Hepatocyte (in vitro differentiated cells): ENCODE measurements around the gene ZFP62. TPM values are rescaled to one million over a fixed set of nuclear protein-coding genes. Genes with fewer than 3 reads are reported as not detected.

ENCODE experiments used
- DNase-seq: peaks from one replicate; pipeline ENCODE4 v3.0.0-alpha.2; 2016; ENCODE audit warnings: low spot score
- H2AFZ ChIP-seq: fragments of 200-600 bp; sonication (generic); 2 replicates; pipeline ENCODE4 v1.6.0; 2016; ENCODE audit warnings: antibody characterized with exemption, mild to moderate bottlenecking
- H3K27ac ChIP-seq: fragments of 200-600 bp; sonication (generic); 2 replicates; pipeline ENCODE4 v1.5.1; 2016; ENCODE audit warnings: mild to moderate bottlenecking
- H3K27me3 ChIP-seq: fragments of 200-600 bp; sonication (generic); 2 replicates; pipeline ENCODE4 v1.6.1; 2016
- H3K36me3 ChIP-seq: fragments of 200-600 bp; sonication (generic); replicated peaks from 2 replicates; pipeline ENCODE4 v1.5.1; 2016; ENCODE audit warnings: low read depth; ENCODE audit not compliant: insufficient read depth
- H3K4me1 ChIP-seq: fragments of 200-600 bp; sonication (generic); 2 replicates; pipeline ENCODE4 v1.5.1; 2016; ENCODE audit warnings: mild to moderate bottlenecking, moderate library complexity; ENCODE audit not compliant: insufficient read depth
- H3K4me2 ChIP-seq: fragments of 200-600 bp; sonication (generic); 2 replicates; pipeline ENCODE4 v1.6.0; 2016
- H3K4me3 ChIP-seq: fragments of 200-600 bp; sonication (generic); 2 replicates; pipeline ENCODE4 v1.5.1; 2016; ENCODE audit warnings: mild to moderate bottlenecking
- H3K79me2 ChIP-seq: fragments of 200-600 bp; sonication (generic); 2 replicates; pipeline ENCODE4 v1.6.0; 2017; ENCODE audit warnings: mild to moderate bottlenecking
- H3K9me2 ChIP-seq: fragments of 200-600 bp; sonication (generic); replicated peaks from 2 replicates; pipeline ENCODE4 v1.6.0; 2017; ENCODE audit warnings: mild to moderate bottlenecking; ENCODE audit not compliant: insufficient read depth
- H3K9me3 ChIP-seq: fragments of 200-600 bp; sonication (generic); 2 replicates; pipeline ENCODE4 v1.5.1; 2016; ENCODE audit warnings: low read depth, mild to moderate bottlenecking
- H4K20me1 ChIP-seq: fragments of 200-600 bp; sonication (generic); 2 replicates; pipeline ENCODE4 v1.6.0; 2016; ENCODE audit warnings: mild to moderate bottlenecking; ENCODE audit not compliant: insufficient read depth, poor library complexity, severe bottlenecking
- EZH2 ChIP-seq: fragments of 200-600 bp; sonication (generic); IDR thresholded peaks from 2 replicates; pipeline ENCODE4 v1.6.1; 2016; ENCODE audit warnings: antibody characterized with exemption, mild to moderate bottlenecking, borderline replicate concordance
- EZH2phosphoT487 ChIP-seq: fragments of 200-600 bp; sonication (generic); IDR thresholded peaks from one replicate; pipeline ENCODE4 v1.6.1; 2018; ENCODE audit warnings: antibody characterized with exemption, mild to moderate bottlenecking, low read depth, moderate library complexity; ENCODE audit not compliant: unreplicated experiment, severe bottlenecking
- WGBS: methylation state at CpG from one replicate; pipeline ENCODE4 v1.1.6; 2016; ENCODE audit warnings: low lambda C conversion rate; ENCODE audit errors: missing lambda C conversion rate; 5-methylcytosine and 5-hydroxymethylcytosine counted together
- polyA plus RNA-seq: library from polyadenylated mRNA; unstranded; fragments of >200 nt; fragmentation: Nextera tagmentation; extraction: Ambion mirVana; gene quantifications from 2 replicates; pipeline ENCODE4 v1.2.1, GENCODE V29; 2016
- total RNA-seq: library from RNA; depleted of rRNA; stranded (reverse); fragments of >200 nt; gene quantifications from 2 replicates; pipeline ENCODE4 v1.2.3, GENCODE V29; 2014
- TF ChIP-seq, protein P1 (sequence below): fragments of 200-600 bp; sonication (generic); IDR thresholded peaks from 2 replicates; pipeline ENCODE4 v1.5.1; 2016; ENCODE audit warnings: antibody characterized with exemption, mild to moderate bottlenecking; ENCODE audit not compliant: poor library complexity

The ZFP62 gene
- total RNA-seq (30.0 and 31.7 TPM in 2 replicates), polyA plus RNA-seq (13.5 and 18.0 TPM in 2 replicates)

DNA sequence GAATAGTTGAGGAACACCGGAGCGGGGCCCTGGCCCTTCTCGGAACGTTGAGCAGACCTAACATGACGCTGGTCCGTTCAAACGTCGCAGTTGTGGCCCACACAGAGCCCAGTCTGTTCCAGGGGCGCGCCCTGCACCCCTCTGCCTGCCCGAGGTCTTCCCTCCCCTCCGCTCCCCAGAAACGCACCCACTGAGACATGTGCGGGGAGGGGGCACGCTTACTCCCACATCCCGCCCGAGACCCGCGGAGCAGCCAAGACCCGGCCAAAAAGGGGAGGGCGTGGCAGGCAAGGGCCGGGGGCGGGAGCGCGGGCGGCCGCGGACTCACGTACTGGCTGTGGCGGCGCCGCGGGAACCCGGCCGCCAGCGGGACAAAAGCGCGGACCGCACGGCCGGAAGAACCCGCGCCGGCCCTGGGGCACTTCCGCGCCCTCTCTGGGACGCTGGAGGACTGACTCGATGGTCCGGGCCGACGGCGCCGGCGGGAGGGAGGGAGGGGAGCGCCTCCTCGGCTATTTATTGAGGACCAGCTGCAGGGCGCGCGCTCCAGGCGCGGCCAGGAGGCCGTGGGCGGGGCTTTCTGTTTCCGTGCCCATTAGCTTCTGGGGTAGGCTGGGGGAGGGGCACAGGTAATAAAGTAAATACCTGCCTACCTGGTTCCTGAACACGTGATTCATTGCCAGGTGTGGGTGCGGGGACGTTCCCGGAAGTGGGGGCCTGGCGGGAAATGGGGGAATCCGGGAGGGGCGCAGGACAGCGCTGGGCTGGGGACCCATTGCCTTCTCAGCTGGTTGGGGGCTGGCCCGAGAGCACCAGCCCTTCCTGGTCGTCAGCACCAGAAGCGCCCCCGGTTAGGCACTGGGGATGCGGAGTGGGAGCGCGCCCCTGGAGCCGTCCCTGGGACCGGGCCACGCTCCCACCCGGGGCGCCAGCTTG lies at the start of gene ZFP62:
Gene ZFP62 (minus strand): TSS at position 390 of the 936 bp plus-strand sequence. CDS start 57 bp downstream, at position 333.
- H3K9me3 ChIP-seq, result no peaks in the 10 kb centered on the region
- H3K79me2 ChIP-seq, result peaks cover 36% of the 10 kb centered on the region
- H3K4me1 ChIP-seq, result peaks cover 14% of the 10 kb centered on the region
- H3K4me3 ChIP-seq, result peak within 1 kb of the TSS; percentile 74
- H2AFZ ChIP-seq, result peak within 1 kb of the TSS; percentile 87
- H3K27ac ChIP-seq, result peak within 1 kb of the TSS; percentile 94
- H3K27me3 ChIP-seq, result no peaks in the 10 kb centered on the region
- H3K36me3 ChIP-seq, result no peaks in the 10 kb centered on the region
- peak within 1 kb of the TSS; percentile 86 for H3K4me2 ChIP-seq
- H4K20me1 ChIP-seq, result no peaks in the 10 kb centered on the region
- peak; percentile 96 for DNase-seq
- no peak for TF ChIP-seq EZH2phosphoT487
- TF ChIP-seq, protein P1, sequence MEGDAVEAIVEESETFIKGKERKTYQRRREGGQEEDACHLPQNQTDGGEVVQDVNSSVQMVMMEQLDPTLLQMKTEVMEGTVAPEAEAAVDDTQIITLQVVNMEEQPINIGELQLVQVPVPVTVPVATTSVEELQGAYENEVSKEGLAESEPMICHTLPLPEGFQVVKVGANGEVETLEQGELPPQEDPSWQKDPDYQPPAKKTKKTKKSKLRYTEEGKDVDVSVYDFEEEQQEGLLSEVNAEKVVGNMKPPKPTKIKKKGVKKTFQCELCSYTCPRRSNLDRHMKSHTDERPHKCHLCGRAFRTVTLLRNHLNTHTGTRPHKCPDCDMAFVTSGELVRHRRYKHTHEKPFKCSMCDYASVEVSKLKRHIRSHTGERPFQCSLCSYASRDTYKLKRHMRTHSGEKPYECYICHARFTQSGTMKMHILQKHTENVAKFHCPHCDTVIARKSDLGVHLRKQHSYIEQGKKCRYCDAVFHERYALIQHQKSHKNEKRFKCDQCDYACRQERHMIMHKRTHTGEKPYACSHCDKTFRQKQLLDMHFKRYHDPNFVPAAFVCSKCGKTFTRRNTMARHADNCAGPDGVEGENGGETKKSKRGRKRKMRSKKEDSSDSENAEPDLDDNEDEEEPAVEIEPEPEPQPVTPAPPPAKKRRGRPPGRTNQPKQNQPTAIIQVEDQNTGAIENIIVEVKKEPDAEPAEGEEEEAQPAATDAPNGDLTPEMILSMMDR, result no peak
- WGBS, result 1% methylated on average over 37 of the region's 84 CpGs
- H3K9me2 ChIP-seq, result no peaks in the 10 kb centered on the region

DNA sequence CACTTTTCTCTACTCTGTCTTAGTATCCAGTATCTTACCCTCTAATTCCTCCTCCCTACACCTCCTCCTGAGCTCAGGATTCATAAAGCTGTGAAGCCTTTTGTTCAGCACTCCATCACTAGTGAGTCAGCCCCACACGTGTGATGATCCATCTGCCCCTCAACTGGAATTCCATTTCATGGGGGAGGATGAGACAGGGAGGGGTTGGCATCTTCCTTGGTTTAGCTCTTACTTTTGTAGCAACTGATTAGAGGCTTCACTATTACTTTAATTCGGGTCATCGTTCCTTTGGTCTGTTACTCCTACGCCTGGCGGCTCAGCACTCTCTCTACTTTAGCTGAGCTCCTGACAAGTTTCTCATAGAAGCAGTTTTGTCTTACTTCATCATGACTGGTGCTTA lies 49.7 kb upstream of the ZFP62 start:
- Histone ChIP-seq H3K9me2 (no peaks in the 10 kb centered on the region), H2AFZ (no peak overlapping the region), H3K79me2 (no peaks in the 10 kb centered on the region), H3K27me3 (no peaks in the 10 kb centered on the region), H3K27ac (no peak overlapping the region), H3K36me3 (no peaks in the 10 kb centered on the region), H3K4me1 (no peaks in the 10 kb centered on the region), H3K4me3 (no peak overlapping the region), H3K4me2 (no peak overlapping the region), H4K20me1 (no peaks in the 10 kb centered on the region), H3K9me3 (no peaks in the 10 kb centered on the region)
- 86% methylated on average over 5 of the region's 5 CpGs for WGBS
- TF ChIP-seq, protein P1, result no peak
- no peak for TF ChIP-seq EZH2phosphoT487
- no peak for TF ChIP-seq EZH2
- DNase-seq, result no peak

DNA sequence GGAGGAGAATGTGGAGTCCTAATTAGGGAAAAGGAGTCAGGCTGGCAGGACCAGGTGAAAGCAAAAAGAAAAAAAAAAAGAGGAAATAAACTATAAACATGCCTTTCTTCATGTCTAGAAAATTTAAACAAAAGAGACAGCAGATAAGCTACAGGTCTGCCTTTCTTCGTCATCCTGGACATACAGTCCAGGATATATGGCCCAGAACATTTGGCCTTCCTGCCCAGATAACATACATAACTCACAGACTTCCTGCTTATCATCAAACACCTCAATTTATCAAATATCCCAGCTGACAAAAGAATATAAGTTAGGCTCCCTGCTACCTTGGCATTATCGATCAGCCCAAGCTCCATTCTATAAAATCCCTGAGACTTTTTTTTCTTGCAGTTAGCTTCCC lies 49.1 kb upstream of the ZFP62 start:
- H3K27me3 ChIP-seq, result no peaks in the 10 kb centered on the region
- H3K79me2 ChIP-seq, result no peaks in the 10 kb centered on the region
- H3K4me1 ChIP-seq, result no peaks in the 10 kb centered on the region
- H3K4me3 ChIP-seq, result no peak overlapping the region
- H3K4me2 ChIP-seq, result no peak overlapping the region
- H3K27ac ChIP-seq, result no peak overlapping the region
- H3K9me2 ChIP-seq, result no peaks in the 10 kb centered on the region
- WGBS, result 66% methylated on average over 2 of the region's 2 CpGs
- no peaks in the 10 kb centered on the region for H4K20me1 ChIP-seq
- no peaks in the 10 kb centered on the region for H3K36me3 ChIP-seq
- TF ChIP-seq, protein P1, result no peak
- no peak for TF ChIP-seq EZH2
- H3K9me3 ChIP-seq, result no peaks in the 10 kb centered on the region
- no peak for DNase-seq
- no peak overlapping the region for H2AFZ ChIP-seq
